HepG2 (cell line): ENCODE measurements around the gene FGFR3. TPM values are rescaled to one million over a fixed set of nuclear protein-coding genes. Genes with fewer than 3 reads are reported as not detected.

ENCODE experiments used
- DPF2 ChIP-seq: sonication (generic); formaldehyde crosslinking; IDR thresholded peaks from 2 replicates; pipeline ENCODE4 v1.4.0; 2020; ENCODE audit warnings: mild to moderate bottlenecking, low read depth, missing genetic modification reagents, borderline replicate concordance
- FOXK2 ChIP-seq: fragments of 450-650 bp; IDR thresholded peaks from 2 replicates; pipeline ENCODE4 v1.6.1; 2016
- MTA3 ChIP-seq: sonication (generic); formaldehyde crosslinking; IDR thresholded peaks from 2 replicates; pipeline ENCODE4 v1.4.0; 2020; ENCODE audit warnings: missing genetic modification reagents
- ONECUT2 ChIP-seq: sonication (generic); formaldehyde crosslinking; IDR thresholded peaks from 2 replicates; pipeline ENCODE4 v1.4.0; 2020; ENCODE audit warnings: missing genetic modification reagents
- TCF7L2 ChIP-seq: IDR thresholded peaks from 2 replicates; pipeline ENCODE4 v1.6.1; 2011; ENCODE audit warnings: mild to moderate bottlenecking, low read depth, low read length, moderate library complexity
- TP53 ChIP-seq: sonication (generic); formaldehyde crosslinking; conservative IDR thresholded peaks from 2 replicates; pipeline ENCODE4 v1.4.0; 2020; ENCODE audit warnings: missing genetic modification reagents
- ZBTB20 ChIP-seq: sonication (generic); formaldehyde crosslinking; IDR thresholded peaks from 2 replicates; pipeline ENCODE4 v1.8.1; 2023; ENCODE audit warnings: missing genetic modification reagents, low read depth, mild to moderate bottlenecking, borderline replicate concordance
- ZBTB42 ChIP-seq: sonication (generic); formaldehyde crosslinking; IDR thresholded peaks from 2 replicates; pipeline ENCODE4 v1.5.0; 2020; ENCODE audit warnings: mild to moderate bottlenecking, missing genetic modification reagents
- ZNF20 ChIP-seq: sonication (generic); formaldehyde crosslinking; IDR thresholded peaks from 2 replicates; pipeline ENCODE4 v1.4.0; 2020; ENCODE audit warnings: mild to moderate bottlenecking, moderate library complexity, missing genetic modification reagents
- ZNF256 ChIP-seq: sonication (generic); formaldehyde crosslinking; conservative IDR thresholded peaks from 2 replicates; pipeline ENCODE4 v1.4.0; 2020; ENCODE audit warnings: missing genetic modification reagents
- ZNF644 ChIP-seq: IDR thresholded peaks from 2 replicates; pipeline ENCODE4 v1.6.1; 2016; ENCODE audit warnings: low read depth
- ZNF674 ChIP-seq: sonication (generic); formaldehyde crosslinking; IDR thresholded peaks from 2 replicates; pipeline ENCODE4 v1.5.0; 2020; ENCODE audit warnings: low read depth, mild to moderate bottlenecking, missing genetic modification reagents
- ZNF782 ChIP-seq: sonication (generic); formaldehyde crosslinking; IDR thresholded peaks from 2 replicates; pipeline ENCODE4 v1.4.0; 2020; ENCODE audit warnings: missing genetic modification reagents, mild to moderate bottlenecking, borderline replicate concordance
- ZNF792 ChIP-seq: IDR thresholded peaks from 2 replicates; pipeline ENCODE4 v1.6.1; 2016
- ZNF839 ChIP-seq: sonication (generic); formaldehyde crosslinking; IDR thresholded peaks from 2 replicates; pipeline ENCODE4 v1.4.0; 2020; ENCODE audit warnings: missing genetic modification reagents, mild to moderate bottlenecking, borderline replicate concordance
- polyA plus RNA-seq, 8 experiments: library from polyadenylated mRNA; depleted of rRNA in 3 of 8; stranded (reverse) in 7 of 8; unstranded in 1 of 8; fragments of >200 nt; fragmentation: Illumina TruSeq in 4 of 8; extraction: Trizol in 4 of 8; gene quantifications; 2 replicates each; pipeline versions ENCODE4 v1.2.1 to v1.2.3, GENCODE V29; 2011 to 2016; ENCODE audit warnings: low read depth in 4 of 8, missing spikeins in 1 of 8, mixed read lengths in 1 of 8; ENCODE audit not compliant: insufficient read depth in 1 of 8
- total RNA-seq, 5 experiments: library from RNA; depleted of rRNA; stranded (reverse); fragments of >200 nt; fragmentation: Illumina TruSeq; extraction: Trizol; gene quantifications; 2 replicates each; pipeline ENCODE4 v1.2.3, GENCODE V29; 2016; ENCODE audit warnings: low read depth in 1 of 5
- TF ChIP-seq, protein P1 (sequence below): sonication (generic); formaldehyde crosslinking; IDR thresholded peaks from 2 replicates; pipeline ENCODE4 v1.4.0; 2020; ENCODE audit warnings: missing genetic modification reagents
- TF ChIP-seq, protein P2 (sequence below): sonication (generic); formaldehyde crosslinking; IDR thresholded peaks from 2 replicates; pipeline ENCODE4 v1.9.0; 2021; ENCODE audit warnings: missing genetic modification reagents, mild to moderate bottlenecking, borderline replicate concordance
- TF ChIP-seq, protein P3 (sequence below): sonication (generic); formaldehyde crosslinking; IDR thresholded peaks from 2 replicates; pipeline ENCODE4 v1.9.0; 2021; ENCODE audit warnings: mild to moderate bottlenecking, missing genetic modification reagents
- TF ChIP-seq, protein P4 (sequence below): IDR thresholded peaks from 2 replicates; pipeline ENCODE4 v1.6.1; 2016; ENCODE audit warnings: missing compliant biosample characterization, missing genetic modification reagents, borderline replicate concordance

FGFR3 gene
- total and polyA plus RNA-seq, 2 of the 13 experiments (the other 11 are each of a cell fraction or from before 2014, with no cell fraction given): 103 to 109 TPM

DNA sequence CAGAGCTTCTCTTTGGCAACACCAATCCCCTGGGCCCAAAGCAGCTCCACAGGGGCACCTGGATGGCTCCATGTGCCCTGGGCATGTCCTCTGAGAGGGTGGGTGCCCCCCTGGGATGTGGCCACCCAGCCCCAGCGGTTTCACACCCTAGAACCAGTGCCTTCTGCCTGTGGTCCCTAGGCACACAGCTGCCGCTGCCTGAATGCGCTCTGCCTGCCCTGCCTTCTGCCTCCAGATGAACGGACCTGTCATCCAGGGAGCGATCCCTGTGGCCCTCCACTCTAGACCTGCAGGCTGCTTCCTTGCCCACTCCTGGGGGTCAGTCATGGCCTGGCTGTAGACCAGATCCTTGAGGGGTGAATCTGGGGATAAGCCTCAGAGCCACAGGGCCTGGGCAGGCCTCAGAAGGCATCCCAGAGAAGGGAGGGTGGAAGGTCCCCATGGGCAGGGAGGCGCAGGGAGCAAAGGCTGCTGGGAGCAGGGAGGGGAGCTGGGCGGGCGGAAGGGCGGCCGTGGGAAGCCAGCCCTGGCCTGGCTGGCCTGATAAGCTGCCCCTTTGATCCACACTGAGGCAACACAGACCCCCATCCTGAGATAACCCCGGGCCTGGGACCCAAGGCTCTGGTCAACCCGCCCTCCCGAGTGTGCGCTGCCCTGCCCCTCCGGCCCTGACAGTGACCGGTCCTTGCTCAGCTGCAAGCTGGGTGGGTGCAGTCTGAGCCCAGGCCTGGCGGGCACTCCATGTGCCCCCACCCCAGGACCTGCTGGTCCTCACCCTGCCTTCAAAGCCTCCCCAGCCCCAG, 8.1 kb upstream of the FGFR3 start (continued):
- peak; percentile 60; the same call in 1 of the 2 replicates for TF ChIP-seq ZNF792 (CRISPR knock-in tag)
- TF ChIP-seq ONECUT2 (CRISPR knock-in tag): no peak
- TF ChIP-seq ZNF839 (CRISPR knock-in tag): no peak
- TF ChIP-seq ZNF644 (CRISPR knock-in tag): no peak
- TF ChIP-seq ZBTB20 (CRISPR knock-in tag): no peak
- TF ChIP-seq ZNF674 (CRISPR knock-in tag): no peak
- TF ChIP-seq, protein P1, sequence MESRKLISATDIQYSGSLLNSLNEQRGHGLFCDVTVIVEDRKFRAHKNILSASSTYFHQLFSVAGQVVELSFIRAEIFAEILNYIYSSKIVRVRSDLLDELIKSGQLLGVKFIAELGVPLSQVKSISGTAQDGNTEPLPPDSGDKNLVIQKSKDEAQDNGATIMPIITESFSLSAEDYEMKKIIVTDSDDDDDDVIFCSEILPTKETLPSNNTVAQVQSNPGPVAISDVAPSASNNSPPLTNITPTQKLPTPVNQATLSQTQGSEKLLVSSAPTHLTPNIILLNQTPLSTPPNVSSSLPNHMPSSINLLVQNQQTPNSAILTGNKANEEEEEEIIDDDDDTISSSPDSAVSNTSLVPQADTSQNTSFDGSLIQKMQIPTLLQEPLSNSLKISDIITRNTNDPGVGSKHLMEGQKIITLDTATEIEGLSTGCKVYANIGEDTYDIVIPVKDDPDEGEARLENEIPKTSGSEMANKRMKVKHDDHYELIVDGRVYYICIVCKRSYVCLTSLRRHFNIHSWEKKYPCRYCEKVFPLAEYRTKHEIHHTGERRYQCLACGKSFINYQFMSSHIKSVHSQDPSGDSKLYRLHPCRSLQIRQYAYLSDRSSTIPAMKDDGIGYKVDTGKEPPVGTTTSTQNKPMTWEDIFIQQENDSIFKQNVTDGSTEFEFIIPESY (CRISPR knock-in tag): 0 out of 2 replicates have a peak, but pooled peaks have one; percentile 2
- no peak for TF ChIP-seq ZNF20 (CRISPR knock-in tag)
- TF ChIP-seq ZNF256 (CRISPR knock-in tag): no peak
- TF ChIP-seq FOXK2: no peak
- TF ChIP-seq, protein P2, sequence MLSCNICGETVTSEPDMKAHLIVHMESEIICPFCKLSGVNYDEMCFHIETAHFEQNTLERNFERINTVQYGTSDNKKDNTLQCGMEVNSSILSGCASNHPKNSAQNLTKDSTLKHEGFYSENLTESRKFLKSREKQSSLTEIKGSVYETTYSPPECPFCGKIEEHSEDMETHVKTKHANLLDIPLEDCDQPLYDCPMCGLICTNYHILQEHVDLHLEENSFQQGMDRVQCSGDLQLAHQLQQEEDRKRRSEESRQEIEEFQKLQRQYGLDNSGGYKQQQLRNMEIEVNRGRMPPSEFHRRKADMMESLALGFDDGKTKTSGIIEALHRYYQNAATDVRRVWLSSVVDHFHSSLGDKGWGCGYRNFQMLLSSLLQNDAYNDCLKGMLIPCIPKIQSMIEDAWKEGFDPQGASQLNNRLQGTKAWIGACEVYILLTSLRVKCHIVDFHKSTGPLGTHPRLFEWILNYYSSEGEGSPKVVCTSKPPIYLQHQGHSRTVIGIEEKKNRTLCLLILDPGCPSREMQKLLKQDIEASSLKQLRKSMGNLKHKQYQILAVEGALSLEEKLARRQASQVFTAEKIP: no peak
- TF ChIP-seq ZNF782 (CRISPR knock-in tag): peak; percentile 88; the same call in 1 of the 2 replicates
- no peak for TF ChIP-seq ZBTB42 (CRISPR knock-in tag)
- TF ChIP-seq, protein P3, sequence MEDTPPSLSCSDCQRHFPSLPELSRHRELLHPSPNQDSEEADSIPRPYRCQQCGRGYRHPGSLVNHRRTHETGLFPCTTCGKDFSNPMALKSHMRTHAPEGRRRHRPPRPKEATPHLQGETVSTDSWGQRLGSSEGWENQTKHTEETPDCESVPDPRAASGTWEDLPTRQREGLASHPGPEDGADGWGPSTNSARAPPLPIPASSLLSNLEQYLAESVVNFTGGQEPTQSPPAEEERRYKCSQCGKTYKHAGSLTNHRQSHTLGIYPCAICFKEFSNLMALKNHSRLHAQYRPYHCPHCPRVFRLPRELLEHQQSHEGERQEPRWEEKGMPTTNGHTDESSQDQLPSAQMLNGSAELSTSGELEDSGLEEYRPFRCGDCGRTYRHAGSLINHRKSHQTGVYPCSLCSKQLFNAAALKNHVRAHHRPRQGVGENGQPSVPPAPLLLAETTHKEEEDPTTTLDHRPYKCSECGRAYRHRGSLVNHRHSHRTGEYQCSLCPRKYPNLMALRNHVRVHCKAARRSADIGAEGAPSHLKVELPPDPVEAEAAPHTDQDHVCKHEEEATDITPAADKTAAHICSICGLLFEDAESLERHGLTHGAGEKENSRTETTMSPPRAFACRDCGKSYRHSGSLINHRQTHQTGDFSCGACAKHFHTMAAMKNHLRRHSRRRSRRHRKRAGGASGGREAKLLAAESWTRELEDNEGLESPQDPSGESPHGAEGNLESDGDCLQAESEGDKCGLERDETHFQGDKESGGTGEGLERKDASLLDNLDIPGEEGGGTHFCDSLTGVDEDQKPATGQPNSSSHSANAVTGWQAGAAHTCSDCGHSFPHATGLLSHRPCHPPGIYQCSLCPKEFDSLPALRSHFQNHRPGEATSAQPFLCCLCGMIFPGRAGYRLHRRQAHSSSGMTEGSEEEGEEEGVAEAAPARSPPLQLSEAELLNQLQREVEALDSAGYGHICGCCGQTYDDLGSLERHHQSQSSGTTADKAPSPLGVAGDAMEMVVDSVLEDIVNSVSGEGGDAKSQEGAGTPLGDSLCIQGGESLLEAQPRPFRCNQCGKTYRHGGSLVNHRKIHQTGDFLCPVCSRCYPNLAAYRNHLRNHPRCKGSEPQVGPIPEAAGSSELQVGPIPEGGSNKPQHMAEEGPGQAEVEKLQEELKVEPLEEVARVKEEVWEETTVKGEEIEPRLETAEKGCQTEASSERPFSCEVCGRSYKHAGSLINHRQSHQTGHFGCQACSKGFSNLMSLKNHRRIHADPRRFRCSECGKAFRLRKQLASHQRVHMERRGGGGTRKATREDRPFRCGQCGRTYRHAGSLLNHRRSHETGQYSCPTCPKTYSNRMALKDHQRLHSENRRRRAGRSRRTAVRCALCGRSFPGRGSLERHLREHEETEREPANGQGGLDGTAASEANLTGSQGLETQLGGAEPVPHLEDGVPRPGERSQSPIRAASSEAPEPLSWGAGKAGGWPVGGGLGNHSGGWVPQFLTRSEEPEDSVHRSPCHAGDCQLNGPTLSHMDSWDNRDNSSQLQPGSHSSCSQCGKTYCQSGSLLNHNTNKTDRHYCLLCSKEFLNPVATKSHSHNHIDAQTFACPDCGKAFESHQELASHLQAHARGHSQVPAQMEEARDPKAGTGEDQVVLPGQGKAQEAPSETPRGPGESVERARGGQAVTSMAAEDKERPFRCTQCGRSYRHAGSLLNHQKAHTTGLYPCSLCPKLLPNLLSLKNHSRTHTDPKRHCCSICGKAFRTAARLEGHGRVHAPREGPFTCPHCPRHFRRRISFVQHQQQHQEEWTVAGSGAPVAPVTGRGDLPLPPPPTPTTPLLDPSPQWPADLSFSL: no peak
- peak; percentile 34; the same call in 1 of the 2 replicates for TF ChIP-seq TCF7L2
- peak; percentile 88 for TF ChIP-seq DPF2 (CRISPR knock-in tag)
- TF ChIP-seq, protein P4, sequence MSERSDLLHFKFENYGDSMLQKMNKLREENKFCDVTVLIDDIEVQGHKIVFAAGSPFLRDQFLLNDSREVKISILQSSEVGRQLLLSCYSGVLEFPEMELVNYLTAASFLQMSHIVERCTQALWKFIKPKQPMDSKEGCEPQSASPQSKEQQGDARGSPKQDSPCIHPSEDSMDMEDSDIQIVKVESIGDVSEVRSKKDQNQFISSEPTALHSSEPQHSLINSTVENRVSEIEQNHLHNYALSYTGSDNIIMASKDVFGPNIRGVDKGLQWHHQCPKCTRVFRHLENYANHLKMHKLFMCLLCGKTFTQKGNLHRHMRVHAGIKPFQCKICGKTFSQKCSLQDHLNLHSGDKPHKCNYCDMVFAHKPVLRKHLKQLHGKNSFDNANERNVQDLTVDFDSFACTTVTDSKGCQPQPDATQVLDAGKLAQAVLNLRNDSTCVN (CRISPR knock-in tag): no peak
- TF ChIP-seq TP53: no peak
- no peak for TF ChIP-seq MTA3 (CRISPR knock-in tag)
